GM21717 (cell line): ENCODE data around the gene CECR2.
"Not testable (repeated sequence)": the region's sequence is repeated elsewhere in the genome, so short reads cannot be mapped to it uniquely, and the experiment has no call there.

ENCODE experiments used
- ATAC-seq: cut with Tn5 transposase; IDR thresholded peaks from one replicate; pipeline ENCODE4 v1.9.1; 2021; ENCODE audit warnings: mild to moderate bottlenecking, moderate library complexity; ENCODE audit not compliant: unreplicated experiment

Gene CECR2

GRCh38 chr22:17501679-17502285, 132.5 kb downstream of the CECR2 start:
- no peak for ATAC-seq

DNA sequence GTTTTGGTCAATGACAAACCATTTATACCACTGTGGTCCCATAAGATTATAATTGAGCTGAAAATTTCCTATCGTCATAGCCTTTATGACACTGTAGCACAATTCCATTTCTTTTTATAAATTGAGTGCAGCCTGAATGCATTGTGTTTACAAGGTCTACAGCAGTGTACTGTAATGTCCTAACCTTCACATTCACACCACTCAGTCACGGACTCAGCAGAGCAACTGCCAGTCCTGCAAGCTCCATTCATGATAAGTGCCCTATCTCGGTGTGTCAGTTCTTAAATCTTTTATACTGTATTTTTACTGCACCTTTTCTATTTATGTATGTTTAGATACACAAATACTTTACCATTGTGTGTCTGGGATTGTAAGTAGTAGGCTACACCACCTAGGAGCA, 138.8 kb downstream of the CECR2 start:
- no peak for ATAC-seq

DNA sequence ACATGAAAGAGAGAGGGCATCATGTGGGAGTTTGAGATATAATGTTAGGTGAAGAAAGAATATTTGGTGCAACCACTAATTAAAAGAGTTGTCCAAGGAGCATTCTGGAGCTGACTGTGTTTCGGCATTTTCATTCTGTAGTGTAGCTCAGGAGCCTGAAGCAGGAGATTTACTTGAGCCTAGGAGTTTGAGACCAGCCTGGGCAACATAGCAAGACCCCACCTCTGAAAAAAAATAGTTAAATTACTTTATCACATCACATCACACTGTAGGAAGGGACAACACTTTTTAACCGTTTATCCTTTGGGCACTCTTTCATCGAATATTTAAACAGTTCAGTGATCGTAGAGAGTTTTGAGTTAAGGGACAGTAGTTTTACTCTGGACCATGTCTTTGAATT, 143.7 kb downstream of the CECR2 start:
- ATAC-seq = no peak

- ATAC-seq = no peak
Observed at GRCh38 chr22:17513612-17514011, 144.4 kb downstream of the CECR2 start.

DNA sequence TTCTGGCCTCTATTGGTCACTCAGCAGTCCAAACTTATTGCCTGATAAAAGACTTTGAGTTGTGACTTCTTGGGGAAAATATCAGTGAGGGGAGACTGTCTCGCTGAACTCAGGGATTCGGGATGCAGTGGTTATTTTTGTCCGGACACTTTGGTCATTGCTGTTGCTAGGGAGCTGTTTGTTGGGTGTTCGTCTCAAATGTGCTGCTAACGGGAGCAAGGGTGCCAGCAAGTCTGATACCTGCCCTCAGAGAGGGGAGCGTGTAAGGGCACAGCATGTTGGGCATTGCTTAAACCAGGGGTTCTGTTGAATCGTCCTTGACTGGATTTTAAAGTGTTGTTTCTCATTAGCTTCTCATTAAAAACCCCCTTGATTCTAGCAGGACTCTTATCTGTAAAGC, 144.8 kb downstream of the CECR2 start:
- ATAC-seq = no peak

DNA sequence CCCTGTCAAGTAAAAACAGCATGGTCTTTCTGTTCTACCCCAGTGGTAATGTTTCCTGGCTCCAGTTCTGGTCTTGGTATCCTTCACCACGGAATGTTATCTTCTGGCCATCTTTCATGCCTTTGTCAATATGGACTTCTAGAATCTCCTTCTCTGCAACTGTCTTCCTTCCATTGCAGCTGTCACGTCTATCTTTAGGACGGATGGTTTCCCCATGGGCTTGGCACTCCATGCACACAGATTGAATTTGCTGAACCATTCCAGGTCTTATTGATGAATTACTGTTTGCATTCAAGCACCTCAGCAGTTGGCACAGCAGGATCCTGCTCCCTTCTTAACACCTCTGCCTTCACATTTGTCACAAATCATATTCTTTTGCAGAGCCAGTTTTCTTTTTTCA, 149.1 kb downstream of the CECR2 start:
- ATAC-seq = no peak

DNA sequence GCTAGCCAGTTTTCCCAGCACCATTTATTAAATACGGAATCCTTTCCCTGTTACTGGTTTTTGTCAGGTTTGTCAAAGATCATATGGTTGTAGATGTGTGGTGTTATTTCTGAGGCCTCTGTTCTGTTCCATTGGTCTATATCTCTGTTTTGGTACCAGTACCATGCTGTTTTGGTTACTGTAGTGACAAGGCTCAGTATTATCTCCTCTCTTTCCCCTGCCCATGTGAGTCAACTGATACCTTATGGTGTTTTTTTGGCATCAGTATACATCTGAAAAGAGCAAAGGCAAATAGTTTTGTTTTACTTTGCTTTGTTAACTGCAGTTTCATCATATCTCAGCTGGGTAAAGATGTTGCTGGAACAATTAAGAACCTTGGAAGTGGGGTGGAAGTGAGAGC, 152.7 kb downstream of the CECR2 start:
- ATAC-seq = not testable (repeated sequence)

- ATAC-seq = no peak
Observed at GRCh38 chr22:17523925-17524324, 154.7 kb downstream of the CECR2 start.

DNA sequence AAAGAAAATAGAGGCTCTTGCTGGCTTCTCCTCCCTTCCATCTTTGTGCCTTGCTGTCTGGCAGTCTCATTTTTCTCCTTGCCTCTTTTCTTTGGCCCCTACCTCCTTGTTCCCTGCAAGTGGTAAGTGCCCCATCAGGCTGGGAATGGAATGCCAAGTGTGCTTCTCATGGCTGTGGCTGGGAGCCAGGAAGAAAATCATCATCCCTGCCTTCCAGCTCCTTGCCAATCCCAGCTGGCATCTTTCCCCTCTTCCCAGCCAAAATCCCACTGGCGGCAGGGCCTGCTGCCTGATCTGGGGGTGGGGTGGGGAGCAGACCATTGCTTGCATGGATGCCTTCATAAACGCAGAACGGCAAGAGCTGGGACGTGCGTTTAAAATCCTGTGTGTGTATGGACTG, 167.0 kb downstream of the CECR2 start:
- no peak for ATAC-seq

- ATAC-seq = no peak
Observed at GRCh38 chr22:17537155-17537554, 167.9 kb downstream of the CECR2 start.

GRCh38 chr22:17540481-17540880, 171.2 kb downstream of the CECR2 start:
- no peak for ATAC-seq

DNA sequence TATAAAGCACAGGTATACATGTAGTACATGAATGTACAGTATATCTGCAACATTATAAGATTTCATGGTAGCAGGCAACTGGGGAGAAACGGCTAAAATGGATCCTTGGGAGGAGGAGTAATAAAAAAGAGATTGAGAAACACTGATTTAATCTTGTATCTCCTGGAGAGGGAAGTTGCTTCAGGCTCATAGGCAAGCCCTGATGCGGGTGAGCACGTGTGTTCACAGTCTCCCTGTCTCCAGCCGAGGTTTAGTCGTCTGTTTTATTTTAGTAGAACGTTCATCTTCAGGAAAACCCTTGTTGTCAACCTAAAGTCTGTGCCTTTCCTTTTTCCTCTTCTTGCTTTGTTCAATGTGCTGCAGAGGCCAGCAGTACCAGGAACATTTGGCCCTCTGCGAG, 172.2 kb downstream of the CECR2 start:
- no peak for ATAC-seq

GRCh38 chr22:17542452-17542851, 173.2 kb downstream of the CECR2 start:
- ATAC-seq = no peak

- no peak for ATAC-seq
Observed at GRCh38 chr22:17548010-17548755, 178.9 kb downstream of the CECR2 start.

GRCh38 chr22:17548756-17549035, 179.4 kb downstream of the CECR2 start:
- no peak for ATAC-seq

- ATAC-seq = no peak
Observed at GRCh38 chr22:17549183-17549582, 179.9 kb downstream of the CECR2 start.

DNA sequence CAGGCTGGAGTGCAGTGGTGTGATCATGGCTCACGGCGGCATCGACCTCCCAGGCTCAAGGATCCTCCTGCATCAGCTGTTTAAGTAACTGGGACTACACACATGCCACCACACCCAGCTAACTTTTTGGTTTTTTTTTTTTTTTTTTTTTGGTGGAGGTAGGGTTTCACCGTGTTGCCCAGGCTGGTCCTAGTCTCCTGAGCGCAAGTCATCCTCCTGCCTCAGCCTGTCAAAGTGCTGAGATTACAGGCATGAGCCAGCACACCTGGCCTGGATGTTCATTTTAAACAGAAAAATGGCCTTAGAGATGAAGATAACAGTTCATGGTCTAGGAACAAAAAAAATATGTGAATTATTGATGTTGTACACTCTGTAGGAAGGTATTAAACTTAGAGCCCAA, 180.4 kb downstream of the CECR2 start:
- ATAC-seq = no peak

DNA sequence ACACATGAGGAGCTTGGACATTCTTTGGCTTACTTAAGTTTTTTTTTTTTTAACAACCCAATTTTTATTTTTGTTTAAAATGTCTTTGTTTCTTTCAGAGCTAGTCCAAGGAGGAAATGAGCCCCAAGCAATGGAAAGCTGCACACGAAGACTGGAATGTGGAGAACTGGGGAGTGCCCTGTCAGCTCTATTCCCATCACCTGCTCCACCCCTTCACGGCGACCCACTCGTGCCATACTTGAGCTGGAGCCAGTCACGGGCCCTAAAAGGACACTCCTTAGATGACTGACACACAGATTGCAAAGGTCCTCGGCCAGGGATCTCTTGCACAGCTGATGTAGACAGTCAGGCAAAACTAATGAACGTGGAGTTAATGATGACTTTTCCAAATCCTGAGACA, 183.5 kb downstream of the CECR2 start:
- ATAC-seq = no peak

DNA sequence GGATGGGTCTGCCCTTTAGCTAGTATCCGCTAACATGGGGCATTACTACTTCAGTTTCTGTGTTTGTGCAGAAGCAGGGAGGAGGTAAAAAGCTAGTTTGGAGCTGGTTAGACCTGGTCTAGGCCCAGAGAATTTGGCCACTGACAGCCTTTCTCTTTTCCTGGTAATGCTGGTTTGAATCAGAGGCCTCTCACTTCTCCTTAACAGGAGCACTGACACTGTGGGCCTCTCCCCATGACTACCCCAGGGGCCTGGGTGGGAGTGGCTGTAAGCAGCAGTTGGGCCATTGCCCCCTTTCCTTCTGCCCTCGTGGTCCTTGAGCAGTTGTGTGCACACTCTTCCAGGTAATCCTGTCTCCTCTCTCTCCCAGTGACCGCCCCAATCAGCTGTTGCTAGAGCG, 185.6 kb downstream of the CECR2 start:
- ATAC-seq = no peak

DNA sequence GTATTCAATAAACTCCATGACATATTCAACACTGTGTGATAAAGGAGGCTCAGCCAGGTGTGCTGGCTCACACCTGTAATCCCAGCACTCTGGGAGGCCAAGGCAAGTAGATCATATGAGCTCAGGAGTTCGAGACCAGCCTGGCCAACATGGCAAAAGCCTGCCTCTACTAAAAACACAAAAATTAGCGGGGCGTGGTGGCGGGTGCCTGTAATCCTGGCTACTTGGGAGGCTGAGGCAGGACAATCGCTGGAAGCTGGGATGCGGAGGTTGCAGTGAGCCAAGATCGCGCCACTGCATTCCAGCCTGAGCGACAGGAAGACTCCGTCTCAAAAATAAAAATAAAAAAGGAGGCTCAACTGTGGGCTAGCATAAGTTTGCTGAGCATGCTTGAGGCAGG, 189.9 kb downstream of the CECR2 start:
- no peak for ATAC-seq

- no peak for ATAC-seq
Observed at GRCh38 chr22:17562906-17563870, 193.9 kb downstream of the CECR2 start, which contains the start of gene SLC25A18. Gene SLC25A18, plus strand, starts transcription at chr22:17563498. Its CDS starts 16,447 bp downstream, at chr22:17579945.

DNA sequence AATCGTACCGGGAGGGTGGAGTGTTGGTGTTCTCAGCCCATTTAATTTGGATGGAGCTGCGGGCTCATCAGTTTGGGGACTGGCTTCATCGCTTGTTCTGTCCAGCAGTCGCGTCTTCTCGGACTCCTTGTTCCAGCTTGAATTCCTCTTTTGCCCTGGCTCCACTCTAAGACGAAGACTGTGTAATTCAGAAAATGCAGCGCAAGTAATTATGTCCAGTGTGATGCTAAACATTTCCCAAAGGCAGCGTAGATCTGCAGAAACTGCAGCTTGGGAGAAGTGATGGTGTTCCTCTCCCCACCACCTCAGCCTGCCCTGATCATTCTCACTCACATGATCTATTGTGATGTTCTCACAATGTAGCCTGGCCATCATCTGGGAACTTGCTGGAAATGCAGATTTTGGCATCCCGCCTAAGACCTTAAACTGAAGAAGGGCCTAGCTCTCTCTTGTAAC, 194.7 kb downstream of the CECR2 start:
- ATAC-seq = no peak
